PC-9 (cell line): Measurements from ENCODE around the gene LAMC3. TPM values are rescaled to one million over a fixed set of nuclear protein-coding genes. Genes with fewer than 3 reads are reported as not detected.
A peak's percentile ranks its signal among the peaks of the same experiment; 100 is the strongest.

Source experiments
- BruUV-seq: library from RNA; stranded (reverse); fragments of 400-500 nt; replicated peaks from 2 replicates; lab custom pipeline; 2021; lab: Mats Ljungman, UMichigan
- CTCF ChIA-PET: fragments of 300-600 bp; sonication (Branson Sonifier 250); formaldehyde crosslinking; loops from one replicate; lab custom pipeline; 2022; ENCODE audit warnings: antibody characterized with exemption; lab: Charles Lee
- POLR2A ChIA-PET: fragments of 300-600 bp; sonication (Branson Sonifier 250); formaldehyde crosslinking; loops from one replicate; lab custom pipeline; 2022; ENCODE audit warnings: antibody characterized with exemption; ENCODE audit not compliant: unreplicated experiment; lab: Charles Lee
- DNase-seq, 2 experiments: peaks; one replicate each; pipeline versions ENCODE4 v3.0.0 to v3.0.0-alpha.2; 2015 to 2022; ENCODE audit warnings: mixed read lengths in 1 of 2
- H2AFZ ChIP-seq: fragments of 200-600 bp; sonication (generic); 2 replicates; pipeline ENCODE4 v1.8.1; 2017; ENCODE audit warnings: antibody characterized with exemption
- H3F3A ChIP-seq: fragments of 200-600 bp; sonication (generic); 2 replicates; pipeline ENCODE4 v1.8.1; 2017; ENCODE audit warnings: antibody characterized with exemption, mild to moderate bottlenecking, low read depth; ENCODE audit not compliant: insufficient read depth
- H3K27ac ChIP-seq: fragments of 200-600 bp; sonication (generic); 2 replicates; pipeline ENCODE4 v1.6.1; 2016; ENCODE audit warnings: mixed run types
- H3K27me3 ChIP-seq: fragments of 200-600 bp; sonication (generic); 2 replicates; pipeline ENCODE4 v1.6.1; 2016; ENCODE audit warnings: low read depth, mixed run types; ENCODE audit not compliant: insufficient read depth
- H3K36me3 ChIP-seq: fragments of 200-600 bp; sonication (generic); 2 replicates; pipeline ENCODE4 v1.6.1; 2016; ENCODE audit warnings: low read depth, mixed run types
- H3K4me1 ChIP-seq: fragments of 200-600 bp; sonication (generic); replicated peaks from 2 replicates; pipeline ENCODE4 v1.6.1; 2016; ENCODE audit warnings: mixed run types; ENCODE audit not compliant: insufficient read depth
- H3K4me2 ChIP-seq: fragments of 200-600 bp; sonication (generic); 2 replicates; pipeline ENCODE4 v1.6.1; 2017; ENCODE audit warnings: mixed run types
- H3K4me3 ChIP-seq: fragments of 200-600 bp; sonication (generic); 2 replicates; pipeline ENCODE4 v1.6.1; 2016; ENCODE audit warnings: mixed run types
- H3K79me2 ChIP-seq: fragments of 200-600 bp; sonication (generic); 2 replicates; pipeline ENCODE4 v1.6.1; 2017; ENCODE audit warnings: low read depth, mixed run types
- H3K9me2 ChIP-seq: fragments of 200-600 bp; sonication (generic); 2 replicates; pipeline ENCODE4 v1.8.1; 2017; ENCODE audit warnings: mild to moderate bottlenecking; ENCODE audit not compliant: insufficient read depth
- H3K9me3 ChIP-seq: fragments of 200-600 bp; sonication (generic); 2 replicates; pipeline ENCODE4 v1.8.1; 2016; ENCODE audit warnings: low read depth; ENCODE audit not compliant: insufficient read depth
- H4K20me1 ChIP-seq: fragments of 200-600 bp; sonication (generic); 2 replicates; pipeline ENCODE4 v1.8.1; 2017; ENCODE audit not compliant: insufficient read depth
- CTCF ChIP-seq: fragments of 200-600 bp; sonication (generic); conservative IDR thresholded peaks from 2 replicates; pipeline ENCODE4 v1.6.1; 2017; ENCODE audit warnings: mixed run types, antibody characterized with exemption, mild to moderate bottlenecking, moderate library complexity
- EZH2 ChIP-seq: fragments of 200-600 bp; sonication (generic); IDR thresholded peaks from 2 replicates; pipeline ENCODE4 v1.8.0; 2017; ENCODE audit warnings: antibody characterized with exemption, low read depth
- intact Hi-C: fragments of 100-400 bp; cut with micrococcal nuclease; formaldehyde crosslinking; loops from one replicate; pipeline ENCODE4 v1.10.0; 2022; ENCODE audit not compliant: unreplicated experiment
- total RNA-seq: library from RNA; stranded (reverse); gene quantifications from 2 replicates; pipeline ENCODE4 v1.2.3, GENCODE V29; 2021

Gene LAMC3
- total RNA-seq, 1 experiment from 2014 or later, result 0.41 TPM

GRCh38 chr9:131076347-131077195, 67.6 kb downstream of the LAMC3 start:
- BruUV-seq, result no TSS peak
- Histone ChIP-seq H2AFZ (no peak overlapping the region), H3K4me3 (no peak overlapping the region), H3K27me3 (no peaks in the 10 kb centered on the region), H3K9me3 (no peaks in the 10 kb centered on the region), H3K4me2 (no peak overlapping the region), H3K4me1 (peaks cover 18% of the 10 kb centered on the region), H3F3A (peaks cover 14% of the 10 kb centered on the region), H3K9me2 (no peaks in the 10 kb centered on the region), H3K36me3 (no peaks in the 10 kb centered on the region), H3K79me2 (no peaks in the 10 kb centered on the region), H3K27ac (no peak overlapping the region), H4K20me1 (no peaks in the 10 kb centered on the region)
- TF ChIP-seq EZH2 (no peak), CTCF (no peak)
- POLR2A ChIA-PET, result no interaction called here
- CTCF ChIA-PET, result interaction anchor here (0.6 kb wide), 1 partner anchor 35 kb away, joined by 3 read pairs; no protein-coding TSS in a partner anchor
- DNase-seq, result no peak
- intact Hi-C loops, result no loop called here

- POLR2A ChIA-PET, result interaction anchor here (0.6 to 1.1 kb wide), 2 partner anchors 18 to 48 kb away, joined by 3 to 6 read pairs; no protein-coding TSS in a partner anchor
- intact Hi-C loops, result no loop called here
- no peaks in the 10 kb centered on the region for H3K9me3 ChIP-seq
- no peaks in the 10 kb centered on the region for H3K36me3 ChIP-seq
- CTCF ChIA-PET, result interaction anchor here (1.0 kb wide), 1 partner anchor 32 kb away, joined by 3 read pairs; no protein-coding TSS in a partner anchor
- no peak for DNase-seq
- no peak overlapping the region for H2AFZ ChIP-seq
- H3K9me2 ChIP-seq, result no peaks in the 10 kb centered on the region
- H3K4me3 ChIP-seq, result no peak overlapping the region
- H3K4me1 ChIP-seq, result peaks cover 38% of the 10 kb centered on the region
- no peaks in the 10 kb centered on the region for H4K20me1 ChIP-seq
- no peaks in the 10 kb centered on the region for H3K27me3 ChIP-seq
- H3K4me2 ChIP-seq, result no peak overlapping the region
- no peak overlapping the region for H3K27ac ChIP-seq
- peaks cover 29% of the 10 kb centered on the region for H3F3A ChIP-seq
- BruUV-seq, result no TSS peak
- TF ChIP-seq EZH2 (no peak), CTCF (no peak)
- H3K79me2 ChIP-seq, result no peaks in the 10 kb centered on the region
These were observed 69.7 kb downstream of the LAMC3 start for GRCh38 chr9:131078427-131079366.

GRCh38 chr9:131080589-131080988, 71.6 kb downstream of the LAMC3 start:
- Histone ChIP-seq H3K79me2 (no peaks in the 10 kb centered on the region), H3F3A (peaks cover 29% of the 10 kb centered on the region), H3K4me3 (no peak overlapping the region), H3K9me3 (no peaks in the 10 kb centered on the region), H2AFZ (0 out of 2 replicates have a peak overlapping the region, but pooled peaks have one; percentile 44), H3K9me2 (no peaks in the 10 kb centered on the region), H4K20me1 (no peaks in the 10 kb centered on the region), H3K4me2 (peak overlapping the region; percentile 44), H3K27ac (peak overlapping the region; percentile 31; the same call in 1 of the 2 replicates), H3K27me3 (no peaks in the 10 kb centered on the region), H3K4me1 (peaks cover 38% of the 10 kb centered on the region), H3K36me3 (no peaks in the 10 kb centered on the region)
- intact Hi-C loops, result no loop called here
- POLR2A ChIA-PET, result no interaction called here
- CTCF ChIA-PET, result no interaction called here
- TF ChIP-seq CTCF (no peak), EZH2 (no peak)
- peak; percentile 60 to 73 for DNase-seq
- BruUV-seq, result no TSS peak
